Stimulated activated CD4-positive, alpha-beta T cell treated with anti-CD3 and anti-CD28 coated beads, Interleukin-4, amount 100 ng/mL, for 1 hour (primary cell): ENCODE results near the gene MYD88.

Source experiments
- DNase-seq: peaks from one replicate; pipeline ENCODE4 v3.0.0-alpha.2; 2020

The MYD88 gene

DNA sequence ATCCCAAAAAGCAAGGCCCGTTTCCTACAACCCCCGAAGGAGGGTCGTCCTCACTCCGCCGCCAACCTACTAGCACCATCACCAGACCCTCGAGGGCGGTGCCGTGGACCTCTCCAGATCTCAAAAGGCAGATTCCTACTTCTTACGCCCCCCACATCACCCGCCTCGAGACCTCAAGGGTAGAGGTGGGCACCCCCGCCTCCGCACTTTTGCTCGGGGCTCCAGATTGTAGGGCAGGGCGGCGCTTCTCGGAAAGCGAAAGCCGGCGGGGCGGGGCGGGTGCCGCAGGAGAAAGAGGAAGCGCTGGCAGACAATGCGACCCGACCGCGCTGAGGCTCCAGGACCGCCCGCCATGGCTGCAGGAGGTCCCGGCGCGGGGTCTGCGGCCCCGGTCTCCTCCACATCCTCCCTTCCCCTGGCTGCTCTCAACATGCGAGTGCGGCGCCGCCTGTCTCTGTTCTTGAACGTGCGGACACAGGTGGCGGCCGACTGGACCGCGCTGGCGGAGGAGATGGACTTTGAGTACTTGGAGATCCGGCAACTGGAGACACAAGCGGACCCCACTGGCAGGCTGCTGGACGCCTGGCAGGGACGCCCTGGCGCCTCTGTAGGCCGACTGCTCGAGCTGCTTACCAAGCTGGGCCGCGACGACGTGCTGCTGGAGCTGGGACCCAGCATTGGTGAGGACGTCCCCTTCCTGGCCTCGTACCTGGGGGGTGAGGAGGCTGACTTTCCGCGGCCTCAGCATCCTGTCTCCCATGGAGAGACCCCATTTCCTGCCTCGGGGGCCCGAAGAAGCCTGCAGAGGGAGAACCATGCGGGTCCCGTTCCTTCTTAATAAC lies at the start of gene MYD88:
MYD88 (plus strand) TSS at position 313 of the 842 bp plus-strand sequence; CDS start at position 353, 40 bp downstream.
- DNase-seq, result peak; percentile 86

GRCh38 chr3:38089163-38089562 lies 49.3 kb upstream of the MYD88 start:
- no peak for DNase-seq

- DNase-seq, result no peak
These were observed 48.0 kb upstream of the MYD88 start for GRCh38 chr3:38090453-38090852.

GRCh38 chr3:38094999-38095398 lies 43.5 kb upstream of the MYD88 start:
- DNase-seq, result no peak

DNA sequence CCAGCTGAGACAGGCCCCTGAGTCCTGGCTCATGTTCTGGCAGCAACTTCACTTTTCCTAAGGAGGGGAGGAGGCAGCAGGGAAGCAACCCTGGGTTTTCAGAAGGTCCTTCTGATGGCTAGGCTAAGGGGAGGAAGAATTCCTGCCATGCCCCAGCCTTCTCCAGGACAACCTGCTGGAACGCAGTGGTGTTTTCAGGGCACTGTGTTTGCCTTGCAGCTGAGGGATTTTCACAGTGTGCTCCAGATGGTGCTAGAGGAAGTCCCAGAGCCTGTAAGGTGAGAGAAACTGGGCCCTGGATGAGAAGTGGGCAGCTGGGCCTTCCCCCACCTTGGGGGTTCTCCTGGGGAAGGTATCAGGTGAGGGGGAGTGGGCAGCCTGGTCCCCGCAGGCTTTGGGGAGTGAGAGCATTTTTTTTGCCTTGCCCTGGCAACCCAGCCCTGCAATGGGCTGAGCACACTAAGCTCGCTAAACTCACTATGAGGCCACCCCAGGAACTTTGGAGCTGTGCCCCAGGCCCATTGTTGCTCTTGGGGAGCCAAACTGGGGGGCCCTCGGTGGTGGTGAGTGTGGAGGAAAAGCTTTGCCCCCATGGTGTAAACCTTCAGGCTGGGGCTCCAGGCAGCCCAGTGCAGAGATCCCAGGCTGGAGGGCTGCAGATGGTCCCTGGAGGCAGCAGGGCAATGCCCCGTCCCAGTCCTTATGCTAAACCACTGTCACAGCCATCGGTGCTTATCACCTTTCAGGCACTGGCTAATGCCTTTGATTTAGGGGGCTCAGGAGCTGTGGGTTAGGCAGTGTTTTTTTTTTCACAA lies 42.6 kb upstream of the MYD88 start:
- no peak for DNase-seq

GRCh38 chr3:38097446-38098375 lies 40.8 kb upstream of the MYD88 start:
- no peak for DNase-seq

- DNase-seq, result no peak
These were observed 40.1 kb upstream of the MYD88 start for GRCh38 chr3:38098376-38098723.

GRCh38 chr3:38099518-38099917 lies 38.9 kb upstream of the MYD88 start:
- no peak for DNase-seq

GRCh38 chr3:38100498-38100897 lies 38.0 kb upstream of the MYD88 start:
- no peak for DNase-seq

DNA sequence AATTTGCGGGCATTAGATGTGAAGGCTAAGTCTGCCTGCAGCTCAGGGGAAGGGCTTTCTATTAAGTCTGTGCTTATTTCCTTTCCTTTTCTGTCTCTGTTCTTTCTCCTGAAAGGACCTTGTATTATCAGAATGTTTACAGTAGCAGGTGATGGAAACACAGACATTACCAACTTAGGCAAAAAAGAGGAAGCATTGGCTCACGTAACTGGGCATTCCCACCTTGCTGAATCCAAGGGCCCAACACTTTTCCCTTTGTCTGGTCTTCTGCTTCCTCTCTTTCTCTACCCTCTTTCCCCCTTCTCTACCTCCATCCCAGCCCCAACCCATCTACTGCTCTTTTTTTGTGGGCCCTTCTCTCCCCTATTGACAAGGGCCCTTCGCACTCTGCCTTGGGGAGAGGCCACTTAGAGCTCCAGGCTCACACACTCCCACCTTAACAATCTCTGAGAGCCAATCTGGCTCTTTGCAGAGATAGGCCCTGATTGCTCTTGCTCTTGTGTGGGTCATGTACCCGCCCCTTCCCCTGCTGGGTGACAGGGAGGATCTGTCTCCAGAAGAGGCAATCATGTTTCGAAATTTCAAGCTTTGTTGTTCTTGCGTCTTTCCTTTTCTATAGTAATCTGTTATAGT lies 36.5 kb upstream of the MYD88 start:
- DNase-seq, result no peak

- DNase-seq, result no peak
These were observed 36.0 kb upstream of the MYD88 start for GRCh38 chr3:38102444-38102814.

GRCh38 chr3:38105525-38105924 lies 32.9 kb upstream of the MYD88 start:
- DNase-seq, result no peak

DNA sequence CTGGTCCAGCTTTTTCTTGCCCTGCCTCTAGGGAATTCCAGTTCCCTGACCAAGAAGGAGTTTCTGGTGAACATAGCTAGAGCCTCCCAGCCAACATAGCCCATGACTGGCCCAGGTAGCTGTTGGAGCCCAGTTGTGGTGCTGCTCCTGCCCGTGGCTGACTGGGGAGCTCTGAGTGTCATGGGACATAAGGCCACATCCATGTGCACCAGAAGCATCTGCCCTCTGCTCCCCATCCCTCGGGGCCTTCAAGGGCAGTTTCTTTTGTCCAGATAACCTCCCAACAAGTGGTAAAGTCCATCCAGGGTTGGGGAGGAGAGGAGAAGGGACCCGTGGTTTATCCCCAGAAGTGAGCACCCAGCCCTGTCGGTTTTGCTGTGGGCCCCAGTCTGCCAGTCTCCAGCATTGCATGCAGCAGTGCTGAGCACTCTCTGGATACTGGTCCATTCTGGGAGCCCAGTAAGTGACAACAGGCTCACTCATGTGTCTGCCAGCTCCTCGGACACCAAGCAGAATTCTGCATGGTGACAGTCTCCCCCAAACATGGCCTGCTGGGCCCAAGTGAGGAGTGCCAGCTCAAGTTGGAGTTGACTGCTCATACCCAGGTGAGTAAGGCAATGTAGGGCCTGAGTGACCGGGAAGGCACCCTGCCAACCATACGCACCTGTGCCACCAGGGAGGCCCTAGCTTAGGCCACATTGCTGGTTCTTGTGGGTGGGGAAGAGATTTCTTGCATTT lies 30.4 kb upstream of the MYD88 start:
- DNase-seq, result no peak

GRCh38 chr3:38108649-38109579 lies 29.5 kb upstream of the MYD88 start:
- no peak for DNase-seq

- DNase-seq, result no peak
These were observed 28.7 kb upstream of the MYD88 start for GRCh38 chr3:38109580-38110313.

DNA sequence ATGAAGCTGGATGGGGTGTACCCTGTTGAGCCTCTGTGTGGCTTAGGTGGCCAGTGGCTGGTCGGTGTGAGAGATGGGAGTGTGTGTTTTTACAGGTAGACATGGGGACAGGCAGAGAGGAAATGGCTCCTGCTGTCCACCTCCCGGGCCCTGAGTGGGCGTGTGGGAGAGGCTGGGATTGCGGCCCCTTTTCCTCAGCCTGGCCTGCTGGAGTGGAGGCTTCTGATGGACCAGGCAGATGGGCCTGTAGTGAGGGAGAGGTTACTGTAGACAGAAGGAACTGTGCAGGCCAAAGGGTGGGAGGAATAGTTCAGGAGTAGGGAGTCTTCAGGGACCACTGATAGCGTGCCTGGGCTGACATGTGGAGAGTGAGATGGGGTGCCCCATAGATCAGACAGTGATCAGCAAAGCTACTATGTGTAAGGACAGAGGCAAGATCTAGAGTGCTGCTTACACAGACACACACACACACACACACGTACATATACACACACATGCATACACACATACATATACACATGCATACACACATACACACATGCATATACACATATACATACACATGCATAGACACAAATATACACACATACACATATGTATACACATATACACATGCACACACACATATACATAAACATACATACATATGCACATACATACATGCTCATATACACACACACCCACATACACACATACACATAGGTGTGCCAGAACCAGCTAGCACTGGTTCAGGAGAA lies 28.0 kb upstream of the MYD88 start:
- no peak for DNase-seq

GRCh38 chr3:38111201-38111600 lies 27.3 kb upstream of the MYD88 start:
- no peak for DNase-seq

DNA sequence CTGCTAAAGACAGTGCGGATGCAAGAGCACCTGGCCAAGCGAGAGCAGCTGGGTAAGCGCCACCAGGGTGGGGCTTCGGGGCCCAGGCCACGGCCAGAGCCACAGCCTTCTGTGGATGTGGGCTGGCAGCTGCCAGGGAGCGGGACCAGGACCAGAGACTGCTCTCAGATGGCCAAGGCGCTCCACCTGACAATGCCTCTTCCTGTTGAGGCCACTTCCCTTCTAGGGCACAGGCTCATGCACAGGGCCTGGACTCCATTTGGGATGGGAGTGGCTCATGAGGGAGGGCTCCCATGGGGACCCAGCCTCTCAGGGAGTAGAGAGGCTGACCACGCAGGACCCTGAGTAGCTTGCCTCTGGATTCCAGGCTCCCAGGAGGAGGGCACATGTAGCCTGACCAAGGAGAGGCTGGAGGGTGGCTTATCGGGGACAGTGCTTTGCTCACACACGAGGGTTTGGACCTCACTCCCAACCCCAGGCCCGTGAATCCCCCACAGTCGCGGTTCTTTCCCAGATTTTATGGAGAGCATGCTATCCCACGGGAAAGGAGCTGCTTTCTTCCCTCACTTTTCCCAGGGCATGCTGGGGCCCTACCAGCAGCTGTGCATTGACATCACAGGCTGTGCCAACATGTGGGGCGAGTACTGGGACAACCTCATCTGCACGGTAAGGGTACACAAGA lies 26.6 kb upstream of the MYD88 start:
- no peak for DNase-seq

DNA sequence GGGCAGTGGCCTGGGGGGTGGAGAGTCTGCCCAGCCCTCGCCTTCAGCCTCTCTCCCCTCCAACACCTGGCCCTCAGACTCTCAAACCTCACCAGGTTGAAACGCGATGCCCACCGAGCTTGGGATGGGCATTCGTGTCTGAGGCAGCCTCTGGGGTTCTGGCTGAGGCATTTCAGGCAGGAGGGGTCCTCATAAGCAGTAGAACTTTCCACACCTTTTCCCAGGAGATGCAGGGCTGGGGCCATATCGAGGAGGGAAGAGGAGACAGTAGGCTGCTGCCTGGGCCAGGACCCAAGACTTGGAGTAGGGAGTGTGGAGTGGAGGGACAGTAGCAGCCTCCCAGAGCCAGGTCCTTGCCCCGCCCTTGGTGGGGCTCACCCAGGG lies 26.1 kb upstream of the MYD88 start:
- no peak for DNase-seq
